ENCODE data around the gene KLHDC9. TPM values are rescaled to one million over a fixed set of nuclear protein-coding genes. Genes with fewer than 3 reads are reported as not detected.
A peak's percentile ranks its signal among the peaks of the same experiment; 100 is the strongest.

Gene KLHDC9
- polyA plus RNA-seq, 1 experiment: 5.8 TPM

DNA sequence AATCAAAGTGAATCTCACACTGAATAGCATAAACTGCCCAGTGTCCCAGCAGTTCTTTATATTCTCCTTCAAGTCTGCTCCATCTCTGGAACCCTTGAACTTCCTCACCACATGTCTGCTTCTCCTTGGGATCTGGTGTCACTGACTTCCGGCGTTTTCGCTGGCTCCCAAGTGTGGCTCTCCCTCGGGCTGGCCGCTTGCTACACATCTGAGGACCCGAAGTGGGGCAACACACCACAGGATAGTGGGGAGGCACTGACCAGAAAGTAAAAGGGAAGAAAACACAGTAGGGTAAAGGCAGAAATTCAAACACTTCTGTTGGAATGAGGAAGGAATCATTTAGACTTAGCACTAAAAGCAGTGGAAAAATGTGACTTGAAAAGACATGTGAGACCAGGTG lies 24.8 kb downstream of the KLHDC9 start:
- DNase-seq (ENCODE audit: low read depth): no peak
- H3K27me3 ChIP-seq (ENCODE audit: control insufficient read depth, insufficient read depth, low read length): no peaks in the 10 kb centered on the region
- TF ChIP-seq, protein P1, sequence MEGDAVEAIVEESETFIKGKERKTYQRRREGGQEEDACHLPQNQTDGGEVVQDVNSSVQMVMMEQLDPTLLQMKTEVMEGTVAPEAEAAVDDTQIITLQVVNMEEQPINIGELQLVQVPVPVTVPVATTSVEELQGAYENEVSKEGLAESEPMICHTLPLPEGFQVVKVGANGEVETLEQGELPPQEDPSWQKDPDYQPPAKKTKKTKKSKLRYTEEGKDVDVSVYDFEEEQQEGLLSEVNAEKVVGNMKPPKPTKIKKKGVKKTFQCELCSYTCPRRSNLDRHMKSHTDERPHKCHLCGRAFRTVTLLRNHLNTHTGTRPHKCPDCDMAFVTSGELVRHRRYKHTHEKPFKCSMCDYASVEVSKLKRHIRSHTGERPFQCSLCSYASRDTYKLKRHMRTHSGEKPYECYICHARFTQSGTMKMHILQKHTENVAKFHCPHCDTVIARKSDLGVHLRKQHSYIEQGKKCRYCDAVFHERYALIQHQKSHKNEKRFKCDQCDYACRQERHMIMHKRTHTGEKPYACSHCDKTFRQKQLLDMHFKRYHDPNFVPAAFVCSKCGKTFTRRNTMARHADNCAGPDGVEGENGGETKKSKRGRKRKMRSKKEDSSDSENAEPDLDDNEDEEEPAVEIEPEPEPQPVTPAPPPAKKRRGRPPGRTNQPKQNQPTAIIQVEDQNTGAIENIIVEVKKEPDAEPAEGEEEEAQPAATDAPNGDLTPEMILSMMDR (IDR thresholded peaks at IDR 0.05; ENCODE audit: insufficient read depth, low read depth, low read length): no peak
- peaks cover 21% of the 10 kb centered on the region for H3K36me3 ChIP-seq (ENCODE audit: control insufficient read depth, insufficient read depth, low read length)
- POLR2A ChIA-PET: no interaction called here
- CTCF ChIA-PET: no interaction called here
- H3K4me3 ChIP-seq (ENCODE audit: low read depth, low read length): no peak overlapping the region

DNA sequence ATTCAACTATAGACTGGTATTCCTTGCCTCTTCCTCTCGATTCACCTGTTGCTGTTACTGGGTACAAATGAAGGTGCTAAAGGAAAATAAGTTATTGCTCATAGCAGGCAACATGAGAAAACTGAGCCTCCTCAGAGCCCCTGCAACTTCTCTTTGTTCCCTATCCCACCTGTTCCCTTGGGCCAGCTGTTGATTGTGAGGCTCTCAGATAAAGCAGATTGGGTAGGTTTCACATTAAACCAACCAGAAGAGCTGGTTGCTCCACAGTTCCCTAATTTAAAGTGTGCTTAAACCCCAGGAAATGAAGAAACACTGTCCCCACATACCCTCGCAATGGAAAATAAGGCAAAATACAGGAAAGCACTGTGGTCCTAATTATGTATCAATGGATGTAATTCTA lies 29.5 kb downstream of the KLHDC9 start:
- peaks cover 14% of the 10 kb centered on the region for H3K36me3 ChIP-seq (ENCODE audit: control insufficient read depth, insufficient read depth, low read length)
- H3K27me3 ChIP-seq (ENCODE audit: control insufficient read depth, insufficient read depth, low read length): no peaks in the 10 kb centered on the region
- CTCF ChIA-PET: interaction anchor here (1.2 to 1.5 kb wide), 3 partner anchors 9 to 29 kb away, joined by 3 to 4 read pairs (median 4); partner anchors contain the start of genes KLHDC9, NIT1 and PFDN2
- no peak overlapping the region for H3K4me3 ChIP-seq (ENCODE audit: low read depth, low read length)
- TF ChIP-seq, protein P1 (IDR thresholded peaks at IDR 0.05; ENCODE audit: insufficient read depth, low read depth, low read length): no peak
- POLR2A ChIA-PET: no interaction called here
- no peak for DNase-seq (ENCODE audit: low read depth)

DNA sequence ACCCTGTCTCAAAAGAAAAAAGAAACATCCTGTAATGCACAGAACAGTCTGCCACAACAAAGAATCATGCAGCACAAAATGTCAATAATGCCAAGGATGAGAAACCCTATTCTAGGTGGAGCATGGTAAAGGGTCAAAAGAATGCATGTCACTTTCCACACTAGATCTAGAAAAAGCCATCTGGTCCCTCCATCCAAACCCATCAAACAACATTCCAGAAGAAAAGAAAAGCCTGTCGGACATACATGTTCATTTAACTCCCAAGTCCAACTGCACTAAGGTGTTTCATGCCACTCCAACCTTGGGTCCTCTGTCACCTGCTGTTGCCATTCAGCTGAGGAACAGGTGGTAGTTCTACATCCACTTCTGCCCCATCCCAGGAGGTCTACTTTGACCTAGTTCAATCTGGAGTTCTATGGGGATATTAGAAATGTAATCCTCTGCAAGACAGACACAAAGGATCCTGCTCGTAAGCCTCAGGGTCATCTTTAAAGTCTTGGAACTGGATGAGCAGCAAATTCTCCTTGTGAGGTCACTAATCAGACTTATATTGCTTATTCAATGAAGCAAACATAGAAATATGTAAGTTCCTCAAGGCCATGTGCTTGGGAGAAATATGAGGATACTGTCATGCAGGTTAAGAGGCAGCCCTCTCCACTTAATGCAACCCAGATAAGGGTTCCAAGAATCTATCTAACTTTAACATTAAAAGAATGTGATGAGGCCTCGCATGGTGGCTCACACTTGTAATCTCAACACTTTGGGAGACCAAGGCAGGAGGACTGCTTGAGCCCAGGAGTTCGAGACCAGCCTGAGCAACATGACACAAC lies 30.6 kb downstream of the KLHDC9 start:
- TF ChIP-seq, protein P1 (IDR thresholded peaks at IDR 0.05; ENCODE audit: insufficient read depth, low read depth, low read length): no peak
- ChIA-PET CTCF (interaction anchor here (1.5 kb wide), 1 partner anchor 10 kb away, joined by 3 read pairs; no protein-coding TSS in a partner anchor), POLR2A (no interaction called here)
- DNase-seq (ENCODE audit: low read depth): no peak
- H3K4me3 ChIP-seq (ENCODE audit: low read depth, low read length): no peak overlapping the region
- H3K27me3 ChIP-seq (ENCODE audit: control insufficient read depth, insufficient read depth, low read length): no peaks in the 10 kb centered on the region
- peaks cover 10% of the 10 kb centered on the region for H3K36me3 ChIP-seq (ENCODE audit: control insufficient read depth, insufficient read depth, low read length)

DNA sequence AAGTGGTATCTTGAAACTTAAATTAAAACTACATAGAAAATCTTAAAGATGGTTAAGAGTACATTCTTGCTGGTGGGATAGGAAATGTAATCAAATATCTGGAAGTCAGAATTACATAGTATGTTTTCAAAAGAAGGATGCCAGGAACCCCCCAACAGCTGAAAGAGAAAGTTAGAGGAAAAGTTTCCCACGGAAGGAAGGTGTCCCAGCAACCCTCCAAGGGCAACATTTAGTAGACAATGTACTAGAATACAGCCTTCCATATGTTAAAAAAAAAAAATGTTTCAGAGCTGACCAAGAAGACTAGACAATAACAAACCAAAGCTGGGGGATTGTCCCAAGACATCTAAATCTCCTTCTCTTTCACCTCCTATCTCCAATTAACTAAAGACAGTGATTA lies 32.1 kb downstream of the KLHDC9 start:
- ChIA-PET CTCF (no interaction called here), POLR2A (no interaction called here)
- Histone ChIP-seq H3K36me3 (ENCODE audit: control insufficient read depth, insufficient read depth, low read length) (peaks cover 7% of the 10 kb centered on the region), H3K4me3 (ENCODE audit: low read depth, low read length) (no peak overlapping the region), H3K27me3 (ENCODE audit: control insufficient read depth, insufficient read depth, low read length) (no peaks in the 10 kb centered on the region)
- TF ChIP-seq, protein P1 (IDR thresholded peaks at IDR 0.05; ENCODE audit: insufficient read depth, low read depth, low read length): no peak
- DNase-seq (ENCODE audit: low read depth): no peak

DNA sequence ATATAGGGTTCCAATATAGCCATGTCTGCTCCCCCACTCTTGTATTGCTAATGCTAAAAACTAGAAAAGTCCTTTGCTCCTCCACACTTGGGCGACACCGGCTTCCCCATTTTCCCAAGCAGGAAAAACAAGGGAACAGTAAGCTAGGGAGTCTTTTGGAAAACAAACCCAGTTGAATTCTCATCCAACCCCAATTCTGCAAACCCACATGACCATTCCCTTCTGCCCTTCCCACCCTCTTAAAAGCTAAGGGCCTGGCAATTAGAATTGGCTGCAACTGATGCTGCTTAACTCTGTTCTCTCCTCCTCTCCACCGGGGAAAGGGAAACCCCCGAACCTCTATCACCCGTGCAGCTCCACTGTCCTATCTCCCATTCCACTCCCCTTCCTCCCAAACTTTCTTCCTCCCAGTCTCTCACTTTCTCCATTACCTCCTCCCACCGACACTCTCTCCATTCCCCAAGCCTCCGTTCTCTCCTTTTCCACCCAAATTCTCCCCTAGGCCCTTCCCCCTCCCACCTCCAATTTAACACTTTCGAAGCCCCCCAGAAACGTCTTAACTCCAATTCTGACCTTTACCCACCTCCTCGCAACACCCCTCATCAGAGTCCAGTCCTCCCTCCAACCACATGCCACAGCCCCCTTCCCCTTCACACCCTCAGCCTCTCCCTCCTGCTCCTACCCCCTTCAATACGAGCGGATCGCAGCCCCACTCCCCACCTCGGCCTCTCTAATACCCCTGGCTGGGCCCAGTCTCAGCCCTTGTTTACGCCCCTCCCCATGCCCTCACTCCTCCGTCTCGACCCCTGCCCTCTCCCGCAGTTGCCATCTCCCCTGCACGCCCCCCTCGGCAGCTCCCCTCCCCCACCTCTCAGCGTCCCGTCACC lies 33.6 kb downstream of the KLHDC9 start:
- Histone ChIP-seq H3K27me3 (ENCODE audit: control insufficient read depth, insufficient read depth, low read length) (no peaks in the 10 kb centered on the region), H3K4me3 (ENCODE audit: low read depth, low read length) (peak overlapping the region; percentile 97), H3K36me3 (ENCODE audit: control insufficient read depth, insufficient read depth, low read length) (peaks cover 7% of the 10 kb centered on the region)
- TF ChIP-seq, protein P1 (IDR thresholded peaks at IDR 0.05; ENCODE audit: insufficient read depth, low read depth, low read length): no peak
- CTCF ChIA-PET: interaction anchor here (0.9 to 4.4 kb wide), 5 partner anchors 9 to 86 kb away, joined by 3 to 25 read pairs (median 3); partner anchors contain the start of genes KLHDC9 and USF1
- POLR2A ChIA-PET: no interaction called here
- DNase-seq (ENCODE audit: low read depth): no peak
